Body of pancreas (tissue), 4 donors: Measurements from ENCODE around the gene GSK3B. TPM values are rescaled to one million over a fixed set of nuclear protein-coding genes. Genes with fewer than 3 reads are reported as not detected.

Source experiments
- ATAC-seq: fragments of 150-250 bp; one replicate; pipeline ENCODE4 v1.9.1; 2016
- DNase-seq, 4 donors: peaks; one replicate each; pipeline ENCODE4 v3.0.0-alpha.2; 2019
- H3K27ac ChIP-seq, 4 donors: fragments of 200-600 bp; sonication (generic); 1 replicate in 3 of 4; 2 replicates in 1 of 4; pipeline versions ENCODE4 v1.5.1 to v1.6.1; 2016 to 2019; ENCODE audit warnings: mild to moderate bottlenecking in 1 of 4, mixed read lengths in 1 of 4, moderate library complexity in 1 of 4
- H3K27me3 ChIP-seq, 2 donors: fragments of 200-600 bp; sonication (generic); one replicate each; pipeline ENCODE4 v1.6.0; 2016; ENCODE audit warnings: mild to moderate bottlenecking in 1 of 2
- H3K36me3 ChIP-seq, 2 donors: fragments of 200-600 bp; sonication (generic); replicated peaks in 1 of 2; 2 replicates each; pipeline ENCODE4 v1.5.1; 2016; ENCODE audit warnings: low read depth in 2 of 2; ENCODE audit not compliant: insufficient read depth in 1 of 2
- H3K4me1 ChIP-seq: fragments of 200-600 bp; sonication (generic); one replicate; pipeline ENCODE4 v1.6.0; 2016
- H3K4me3 ChIP-seq, 2 donors: fragments of 200-600 bp; sonication (generic); 1 replicate in 1 of 2; 2 replicates in 1 of 2; pipeline ENCODE4 v1.5.1; 2016 to 2019
- H3K9me3 ChIP-seq, 3 donors: fragments of 200-600 bp; sonication (generic); 1 replicate in 2 of 3; 2 replicates in 1 of 3; pipeline ENCODE4 v1.5.1; 2016
- POLR2A ChIP-seq, 3 donors: fragments of 450-650 bp; IDR thresholded peaks; one replicate each; pipeline ENCODE4 v1.6.1; 2016; ENCODE audit warnings: antibody characterized with exemption in 3 of 3, mild to moderate bottlenecking in 2 of 3
- WGBS, 2 donors: methylation state at CpG; one replicate each; pipeline ENCODE4 v1.1.5; 2017; 5-methylcytosine and 5-hydroxymethylcytosine counted together
- intact Hi-C: fragments of 100-400 bp; cut with DNase I; formaldehyde crosslinking; loops from one replicate; pipeline ENCODE4 v1.15.1; 2023
- total RNA-seq, 2 donors: library from RNA; depleted of rRNA; stranded (reverse); fragments of >200 nt; gene quantifications; one replicate each; pipeline ENCODE4 v1.1.0, GENCODE V29; 2016
- TF ChIP-seq, protein P1 (sequence below), 7 experiments: fragments of 450-650 bp in 4 of 7; fragments of 200-600 bp in 3 of 7; sonication (generic) in 3 of 7; IDR thresholded peaks; one replicate each; pipeline ENCODE4 v1.5.1; 2016 to 2019; ENCODE audit warnings: antibody characterized with exemption in 7 of 7

Gene GSK3B
- total RNA-seq, 2 donors from 2014 or later: 15.0 to 18.8 TPM

- H3K4me3 ChIP-seq: no peak overlapping the region
- ATAC-seq (no peak), DNase-seq (no peak)
- H3K36me3 ChIP-seq: no peaks in the 10 kb centered on the region
- 42 to 52% methylated on average over 2 of the region's 2 CpGs for WGBS, 2 donors
- H3K4me1 ChIP-seq: peaks cover 1% of the 10 kb centered on the region
- H3K27me3 ChIP-seq: no peaks in the 10 kb centered on the region
- no peak overlapping the region for H3K27ac ChIP-seq
- intact Hi-C loops: no loop called here
- TF ChIP-seq POLR2A (IDR thresholded peaks at IDR 0.05): no peak
- TF ChIP-seq, protein P1, sequence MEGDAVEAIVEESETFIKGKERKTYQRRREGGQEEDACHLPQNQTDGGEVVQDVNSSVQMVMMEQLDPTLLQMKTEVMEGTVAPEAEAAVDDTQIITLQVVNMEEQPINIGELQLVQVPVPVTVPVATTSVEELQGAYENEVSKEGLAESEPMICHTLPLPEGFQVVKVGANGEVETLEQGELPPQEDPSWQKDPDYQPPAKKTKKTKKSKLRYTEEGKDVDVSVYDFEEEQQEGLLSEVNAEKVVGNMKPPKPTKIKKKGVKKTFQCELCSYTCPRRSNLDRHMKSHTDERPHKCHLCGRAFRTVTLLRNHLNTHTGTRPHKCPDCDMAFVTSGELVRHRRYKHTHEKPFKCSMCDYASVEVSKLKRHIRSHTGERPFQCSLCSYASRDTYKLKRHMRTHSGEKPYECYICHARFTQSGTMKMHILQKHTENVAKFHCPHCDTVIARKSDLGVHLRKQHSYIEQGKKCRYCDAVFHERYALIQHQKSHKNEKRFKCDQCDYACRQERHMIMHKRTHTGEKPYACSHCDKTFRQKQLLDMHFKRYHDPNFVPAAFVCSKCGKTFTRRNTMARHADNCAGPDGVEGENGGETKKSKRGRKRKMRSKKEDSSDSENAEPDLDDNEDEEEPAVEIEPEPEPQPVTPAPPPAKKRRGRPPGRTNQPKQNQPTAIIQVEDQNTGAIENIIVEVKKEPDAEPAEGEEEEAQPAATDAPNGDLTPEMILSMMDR (IDR thresholded peaks at IDR 0.05): no peak
- no peaks in the 10 kb centered on the region for H3K9me3 ChIP-seq
Observed at GRCh38 chr3:120077731-120078130, 16.5 kb downstream of the GSK3B start.

- Histone ChIP-seq H3K27ac (no peak overlapping the region), H3K9me3 (no peaks in the 10 kb centered on the region), H3K4me3 (no peak overlapping the region), H3K36me3 (no peaks in the 10 kb centered on the region), H3K27me3 (no peaks in the 10 kb centered on the region), H3K4me1 (peaks cover 8% of the 10 kb centered on the region)
- ATAC-seq (peak; percentile 21), DNase-seq (peak in 1 of 4 donors; percentile 28)
- intact Hi-C loops: no loop called here
- TF ChIP-seq, protein P1 (IDR thresholded peaks at IDR 0.05): peak in 3 of 7 experiments; percentile 10 to 30 (median 19)
- no peak for TF ChIP-seq POLR2A (IDR thresholded peaks at IDR 0.05)
- 75 to 79% methylated on average over 3 of the region's 3 CpGs for WGBS, 2 donors
Observed at GRCh38 chr3:120072867-120073525, 21.3 kb downstream of the GSK3B start.

DNA sequence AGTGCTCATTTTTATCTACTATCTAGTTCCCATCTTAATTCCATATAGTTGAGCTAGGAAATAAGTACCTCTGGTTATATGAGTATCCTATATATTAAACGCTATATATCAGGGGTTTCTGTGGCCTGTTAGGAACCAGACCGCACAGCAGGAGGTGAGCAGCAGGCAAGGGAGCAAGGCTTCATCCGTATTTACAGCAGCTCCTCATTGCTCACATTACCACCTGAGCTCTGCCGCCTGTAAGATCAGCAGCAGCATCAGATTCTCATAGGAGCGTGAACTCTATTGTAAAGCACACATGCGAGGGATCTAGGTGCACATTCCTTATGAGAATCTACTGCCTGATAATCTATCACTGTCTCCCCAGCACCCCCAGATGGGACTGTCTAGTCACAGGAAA lies 23.0 kb downstream of the GSK3B start:
- Histone ChIP-seq H3K9me3 (no peaks in the 10 kb centered on the region), H3K27ac (no peak overlapping the region), H3K4me1 (peaks cover 8% of the 10 kb centered on the region), H3K36me3 (no peaks in the 10 kb centered on the region), H3K4me3 (no peak overlapping the region), H3K27me3 (no peaks in the 10 kb centered on the region)
- intact Hi-C loops: no loop called here
- DNase-seq: no peak
- 93 to 98% methylated on average over 6 of the region's 6 CpGs for WGBS, 2 donors
- ATAC-seq: no peak
- TF ChIP-seq, protein P1 (IDR thresholded peaks at IDR 0.05): no peak
- no peak for TF ChIP-seq POLR2A (IDR thresholded peaks at IDR 0.05)

- no peaks in the 10 kb centered on the region for H3K36me3 ChIP-seq
- H3K9me3 ChIP-seq: no peaks in the 10 kb centered on the region
- no peak for TF ChIP-seq POLR2A (IDR thresholded peaks at IDR 0.05)
- TF ChIP-seq, protein P1 (IDR thresholded peaks at IDR 0.05): no peak
- no peak overlapping the region for H3K27ac ChIP-seq
- no peak for ATAC-seq
- H3K27me3 ChIP-seq: no peaks in the 10 kb centered on the region
- H3K4me3 ChIP-seq: no peak overlapping the region
- peaks cover 8% of the 10 kb centered on the region for H3K4me1 ChIP-seq
- DNase-seq: no peak
- WGBS, 2 donors: 71 to 82% methylated on average over 4 of the region's 4 CpGs
- intact Hi-C loops: no loop called here
Observed at GRCh38 chr3:120070263-120070981, 23.8 kb downstream of the GSK3B start.
